PC-3 (cell line): ENCODE data around the gene PGS1. TPM values are rescaled to one million over a fixed set of nuclear protein-coding genes. Genes with fewer than 3 reads are reported as not detected.

Source experiments
- ATAC-seq: fragments of 200-7000 bp; cut with Tn5 transposase; 2 replicates; pipeline ENCODE4 v1.9.1; 2020; ENCODE audit warnings: mild to moderate bottlenecking, moderate library complexity
- BruUV-seq: library from RNA; stranded (reverse); fragments of 400-500 nt; replicated peaks from 2 replicates; lab custom pipeline; 2021; lab: Mats Ljungman, UMichigan
- CTCF ChIA-PET: fragments of 300-600 bp; sonication (Branson Sonifier 250); formaldehyde crosslinking; loops from one replicate; lab custom pipeline; 2022; ENCODE audit warnings: antibody characterized with exemption; lab: Charles Lee
- POLR2A ChIA-PET: fragments of 300-600 bp; sonication (Branson Sonifier 250); formaldehyde crosslinking; loops from one replicate; lab custom pipeline; 2022; ENCODE audit warnings: antibody characterized with exemption; ENCODE audit not compliant: unreplicated experiment; lab: Charles Lee
- DNase-seq: peaks from one replicate; pipeline ENCODE4 v3.0.0-alpha.2; 2015
- H2AFZ ChIP-seq: fragments of 300-600 bp; sonication (generic); 2 replicates; pipeline ENCODE4 v1.6.0; 2016; ENCODE audit warnings: antibody characterized with exemption, low read length
- H3F3A ChIP-seq: fragments of 300-600 bp; sonication (generic); one replicate; pipeline ENCODE4 v1.6.0; 2017; ENCODE audit warnings: antibody characterized with exemption, low read length, control low read depth, mild to moderate bottlenecking; ENCODE audit not compliant: unreplicated experiment
- H3K27ac ChIP-seq: fragments of 300-600 bp; sonication (generic); 2 replicates; pipeline ENCODE4 v1.5.1; 2016; ENCODE audit warnings: mild to moderate bottlenecking, low read length
- H3K27me3 ChIP-seq: fragments of 300-600 bp; sonication (generic); 2 replicates; pipeline ENCODE4 v1.6.1; 2016; ENCODE audit warnings: low read length, mixed read lengths
- H3K36me3 ChIP-seq: fragments of 300-600 bp; sonication (generic); 2 replicates; pipeline ENCODE4 v1.6.1; 2016; ENCODE audit warnings: low read depth, mixed run types, low read length, mixed read lengths
- H3K4me1 ChIP-seq: fragments of 300-600 bp; sonication (generic); 2 replicates; pipeline ENCODE4 v1.5.1; 2016; ENCODE audit warnings: low read length; ENCODE audit not compliant: insufficient read depth
- H3K4me2 ChIP-seq: fragments of 300-600 bp; sonication (generic); 2 replicates; pipeline ENCODE4 v1.6.0; 2016; ENCODE audit warnings: low read length
- H3K4me3 ChIP-seq: fragments of 300-600 bp; sonication (generic); 2 replicates; pipeline ENCODE4 v1.5.1; 2016; ENCODE audit warnings: mild to moderate bottlenecking, low read length, mixed read lengths
- H3K79me2 ChIP-seq: fragments of 300-600 bp; sonication (generic); 2 replicates; pipeline ENCODE4 v1.6.1; 2017; ENCODE audit warnings: low read length, mixed read lengths
- H3K9ac ChIP-seq: fragments of 300-600 bp; sonication (generic); 2 replicates; pipeline ENCODE4 v1.6.0; 2016; ENCODE audit warnings: mild to moderate bottlenecking, low read length
- H3K9me2 ChIP-seq: fragments of 300-600 bp; sonication (generic); replicated peaks from 2 replicates; pipeline ENCODE4 v1.6.1; 2016; ENCODE audit warnings: mixed run types, low read length, mixed read lengths
- H3K9me3 ChIP-seq: fragments of 300-600 bp; sonication (generic); 2 replicates; pipeline ENCODE4 v1.6.1; 2016; ENCODE audit warnings: low read length, mixed read lengths
- H4K20me1 ChIP-seq: fragments of 300-600 bp; sonication (generic); 2 replicates; pipeline ENCODE4 v1.6.1; 2016; ENCODE audit warnings: low read length, mixed read lengths
- EZH2 ChIP-seq: fragments of 300-600 bp; sonication (generic); IDR thresholded peaks from one replicate; pipeline ENCODE4 v1.6.1; 2017; ENCODE audit warnings: antibody characterized with exemption, mild to moderate bottlenecking, low read length; ENCODE audit not compliant: unreplicated experiment
- EZH2phosphoT487 ChIP-seq: fragments of 300-600 bp; sonication (generic); IDR thresholded peaks from 2 replicates; pipeline ENCODE4 v1.6.1; 2018; ENCODE audit warnings: mild to moderate bottlenecking, antibody characterized with exemption, low read length, borderline replicate concordance
- intact Hi-C: fragments of 100-400 bp; cut with micrococcal nuclease; formaldehyde crosslinking; loops from 2 replicates; pipeline ENCODE4 v1.9.0; 2023
- total RNA-seq: library from RNA; depleted of rRNA; stranded (reverse); fragments of >200 nt; gene quantifications from 2 replicates; pipeline ENCODE4 v1.2.3, GENCODE V29; 2014
- TF ChIP-seq, protein P1 (sequence below): fragments of 300-600 bp; sonication (generic); conservative IDR thresholded peaks from 2 replicates; pipeline ENCODE4 v1.5.1; 2017; ENCODE audit warnings: antibody characterized with exemption, low read depth, mild to moderate bottlenecking, low read length

PGS1 gene
- total RNA-seq, 1 experiment from 2014 or later = 47.0 TPM

DNA sequence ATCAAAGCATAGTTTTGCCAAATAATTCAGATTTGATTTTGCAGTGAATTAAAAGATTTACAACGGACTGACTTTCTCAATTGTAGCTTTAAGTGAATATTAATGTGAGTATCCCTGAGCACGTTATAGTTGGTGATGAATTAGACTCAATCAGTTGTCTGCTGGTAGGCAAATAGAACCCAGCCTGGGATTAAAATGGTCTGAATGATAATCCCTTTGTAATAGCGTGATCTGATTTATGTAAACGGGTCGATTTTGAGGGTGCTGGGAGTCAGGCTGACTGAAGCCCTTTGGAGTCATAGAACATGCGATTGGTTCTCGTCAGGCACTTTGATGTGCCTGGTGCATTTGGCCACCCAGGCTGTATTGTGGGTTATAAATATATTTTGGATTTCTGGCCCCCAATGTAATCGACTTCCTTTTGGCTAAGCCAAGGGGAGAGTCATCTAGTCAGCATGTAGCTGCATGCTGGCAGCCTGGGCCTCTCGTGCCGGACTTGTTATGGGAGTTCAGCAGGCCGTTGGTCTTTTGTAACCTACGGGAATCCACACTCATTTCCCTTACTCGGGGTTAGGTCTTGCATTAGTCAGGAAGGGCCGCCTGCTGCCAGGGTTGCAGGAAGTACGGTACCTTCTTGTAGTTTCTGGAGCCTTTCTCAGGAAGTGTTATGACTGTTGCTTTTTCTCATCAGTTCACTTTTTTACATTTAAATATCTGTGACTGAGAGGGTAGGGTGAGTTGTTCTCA is 5.4 kb downstream of the PGS1 start:
- ATAC-seq (peak; percentile 65), DNase-seq (peak; percentile 42)
- Histone ChIP-seq H3K79me2 (peaks cover 100% of the 10 kb centered on the region), H3K36me3 (peaks cover 16% of the 10 kb centered on the region; the same call in 1 of the 2 replicates), H3K9ac (no peak overlapping the region), H3K4me3 (no peak overlapping the region), H3F3A (no peaks in the 10 kb centered on the region), H4K20me1 (peaks cover 57% of the 10 kb centered on the region), H3K9me2 (no peaks in the 10 kb centered on the region), H2AFZ (no peak overlapping the region), H3K27me3 (no peaks in the 10 kb centered on the region), H3K4me1 (peaks cover 41% of the 10 kb centered on the region), H3K27ac (peak overlapping the region; percentile 16; the same call in 1 of the 2 replicates), H3K9me3 (no peaks in the 10 kb centered on the region), H3K4me2 (peak overlapping the region; percentile 12; the same call in 1 of the 2 replicates)
- ChIA-PET CTCF (interaction anchor here (0.6 kb wide), 1 partner anchor 122 kb away, joined by 3 read pairs; no protein-coding TSS in a partner anchor), POLR2A (interaction anchor here (0.6 kb wide), 1 partner anchor 14 kb away, joined by 10 read pairs; no protein-coding TSS in a partner anchor)
- intact Hi-C loops = no loop called here
- BruUV-seq = no TSS peak
- TF ChIP-seq EZH2 (no peak), EZH2phosphoT487 (no peak)
- TF ChIP-seq, protein P1, sequence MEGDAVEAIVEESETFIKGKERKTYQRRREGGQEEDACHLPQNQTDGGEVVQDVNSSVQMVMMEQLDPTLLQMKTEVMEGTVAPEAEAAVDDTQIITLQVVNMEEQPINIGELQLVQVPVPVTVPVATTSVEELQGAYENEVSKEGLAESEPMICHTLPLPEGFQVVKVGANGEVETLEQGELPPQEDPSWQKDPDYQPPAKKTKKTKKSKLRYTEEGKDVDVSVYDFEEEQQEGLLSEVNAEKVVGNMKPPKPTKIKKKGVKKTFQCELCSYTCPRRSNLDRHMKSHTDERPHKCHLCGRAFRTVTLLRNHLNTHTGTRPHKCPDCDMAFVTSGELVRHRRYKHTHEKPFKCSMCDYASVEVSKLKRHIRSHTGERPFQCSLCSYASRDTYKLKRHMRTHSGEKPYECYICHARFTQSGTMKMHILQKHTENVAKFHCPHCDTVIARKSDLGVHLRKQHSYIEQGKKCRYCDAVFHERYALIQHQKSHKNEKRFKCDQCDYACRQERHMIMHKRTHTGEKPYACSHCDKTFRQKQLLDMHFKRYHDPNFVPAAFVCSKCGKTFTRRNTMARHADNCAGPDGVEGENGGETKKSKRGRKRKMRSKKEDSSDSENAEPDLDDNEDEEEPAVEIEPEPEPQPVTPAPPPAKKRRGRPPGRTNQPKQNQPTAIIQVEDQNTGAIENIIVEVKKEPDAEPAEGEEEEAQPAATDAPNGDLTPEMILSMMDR = no peak

DNA sequence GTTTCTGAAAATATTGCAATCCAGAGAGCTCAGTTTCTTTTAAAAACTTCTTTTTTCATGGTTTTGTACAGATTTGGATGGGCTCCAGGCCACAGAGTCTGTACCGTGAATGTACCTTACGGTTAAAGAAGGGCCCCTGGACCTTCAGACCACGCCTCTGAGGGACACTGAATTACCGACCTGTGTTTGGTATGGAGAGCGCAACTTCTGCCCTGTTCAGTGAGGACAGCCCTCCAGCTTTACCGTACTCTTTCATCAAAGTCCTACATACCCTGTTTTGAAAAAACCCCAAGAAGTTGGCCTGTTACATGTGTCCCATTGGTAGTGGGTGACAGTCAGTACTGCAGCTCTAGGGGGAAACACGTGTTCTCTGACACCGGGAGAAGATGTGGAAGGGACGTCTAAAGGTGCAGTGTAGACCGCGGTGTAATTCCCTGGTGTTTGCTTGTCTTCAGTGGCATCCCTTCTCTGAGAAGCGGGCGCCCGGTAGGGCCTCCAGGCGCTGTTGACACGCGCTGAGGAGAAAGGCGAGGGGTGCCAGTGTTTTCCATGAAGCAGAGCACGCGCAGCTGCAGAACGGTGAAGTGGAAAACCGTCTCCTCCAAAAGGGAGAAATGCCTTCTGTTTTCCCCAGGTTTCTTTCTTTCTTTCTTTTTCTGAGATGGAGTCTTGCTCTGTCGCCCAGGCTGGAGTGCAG is 6.2 kb downstream of the PGS1 start:
- H3K4me1 ChIP-seq = peaks cover 37% of the 10 kb centered on the region
- intact Hi-C loops = no loop called here
- POLR2A ChIA-PET = interaction anchor here (0.7 kb wide), 1 partner anchor 25 kb away, joined by 7 read pairs; no protein-coding TSS in a partner anchor

More for the DNA sequence above, 6.2 kb downstream of the PGS1 start:
- Histone ChIP-seq H3K9me3 (no peaks in the 10 kb centered on the region), H3K79me2 (peaks cover 100% of the 10 kb centered on the region), H3K27me3 (no peaks in the 10 kb centered on the region), H4K20me1 (peaks cover 57% of the 10 kb centered on the region), H3K36me3 (peaks cover 16% of the 10 kb centered on the region; the same call in 1 of the 2 replicates), H3K9me2 (no peaks in the 10 kb centered on the region), H3K27ac (no peak overlapping the region), H3K4me3 (no peak overlapping the region), H3K9ac (no peak overlapping the region), H3F3A (no peaks in the 10 kb centered on the region), H2AFZ (no peak overlapping the region), H3K4me2 (no peak overlapping the region)
- DNase-seq (no peak), ATAC-seq (no peak)
- no TSS peak for BruUV-seq
- no peak for TF ChIP-seq EZH2
- TF ChIP-seq, protein P1 = no peak
- TF ChIP-seq EZH2phosphoT487 = no peak
- CTCF ChIA-PET = interaction anchor here (0.6 kb wide), 1 partner anchor 122 kb away, joined by 3 read pairs; no protein-coding TSS in a partner anchor
